HEK293T (cell line): ENCODE measurements around the gene KRTCAP3.
"Not testable (repeated sequence)": the region's sequence is repeated elsewhere in the genome, so short reads cannot be mapped to it uniquely, and the experiment has no call there.

Experiments used
- CTCF ChIA-PET: fragments of 350-600 bp; formaldehyde crosslinking; extraction: SDS; loops from one replicate; lab custom pipeline; 2021; ENCODE audit warnings: antibody characterized with exemption, inconsistent platforms; lab: Yijun Ruan, JAX
- POLR2A ChIA-PET: fragments of 350-600 bp; formaldehyde crosslinking; extraction: SDS; loops from one replicate; lab custom pipeline; 2020; ENCODE audit warnings: antibody characterized with exemption, inconsistent platforms; lab: Yijun Ruan, JAX
- DNase-seq: peaks from one replicate; pipeline ENCODE4 v3.0.0; 2012; ENCODE audit warnings: mixed read lengths; ENCODE audit errors: extremely low spot score
- ARNT ChIP-seq: fragments of 450-650 bp; IDR thresholded peaks from 2 replicates; pipeline ENCODE4 v1.6.1; 2017; ENCODE audit warnings: mild to moderate bottlenecking
- BHLHE40 ChIP-seq: fragments of 450-650 bp; IDR thresholded peaks from 2 replicates; pipeline ENCODE4 v1.6.1; 2016; ENCODE audit warnings: mild to moderate bottlenecking, moderate library complexity, borderline replicate concordance
- CTBP1 ChIP-seq: fragments of 450-650 bp; IDR thresholded peaks from 2 replicates; pipeline ENCODE4 v1.6.1; 2016; ENCODE audit warnings: borderline replicate concordance
- ELF4 ChIP-seq: fragments of 450-650 bp; IDR thresholded peaks from 2 replicates; pipeline ENCODE4 v1.6.1; 2017; ENCODE audit warnings: antibody characterized with exemption
- FOXA1 ChIP-seq: fragments of 450-650 bp; IDR thresholded peaks from 2 replicates; pipeline ENCODE4 v1.6.1; 2016; ENCODE audit warnings: mild to moderate bottlenecking
- FOXK2 ChIP-seq: fragments of 450-650 bp; IDR thresholded peaks from 2 replicates; pipeline ENCODE4 v1.6.1; 2016; ENCODE audit warnings: mild to moderate bottlenecking
- FOXM1 ChIP-seq: fragments of 450-650 bp; IDR thresholded peaks from 2 replicates; pipeline ENCODE4 v1.6.1; 2017; ENCODE audit warnings: mild to moderate bottlenecking, borderline replicate concordance
- HDGF ChIP-seq: fragments of 450-650 bp; IDR thresholded peaks from 2 replicates; pipeline ENCODE4 v1.6.1; 2017; ENCODE audit warnings: antibody characterized with exemption, borderline replicate concordance
- L3MBTL2 ChIP-seq: fragments of 450-650 bp; conservative IDR thresholded peaks from 2 replicates; pipeline ENCODE4 v1.6.1; 2016; ENCODE audit warnings: mild to moderate bottlenecking
- LEF1 ChIP-seq: fragments of 450-650 bp; IDR thresholded peaks from 2 replicates; pipeline ENCODE4 v1.6.1; 2017; ENCODE audit warnings: mild to moderate bottlenecking, borderline replicate concordance
- NFRKB ChIP-seq: fragments of 450-650 bp; IDR thresholded peaks from 2 replicates; pipeline ENCODE4 v1.6.1; 2016; ENCODE audit warnings: mild to moderate bottlenecking, moderate library complexity
- SP1 ChIP-seq: fragments of 450-650 bp; IDR thresholded peaks from 2 replicates; pipeline ENCODE4 v1.6.1; 2017
- SUZ12 ChIP-seq: fragments of 450-650 bp; IDR thresholded peaks from 2 replicates; pipeline ENCODE4 v1.6.1; 2016; ENCODE audit warnings: mild to moderate bottlenecking
- TARDBP ChIP-seq: fragments of 450-650 bp; IDR thresholded peaks from 2 replicates; pipeline ENCODE4 v1.6.1; 2016
- ZNF384 ChIP-seq: fragments of 450-650 bp; IDR thresholded peaks from 2 replicates; pipeline ENCODE4 v1.6.1; 2016
- TF ChIP-seq, protein P1 (sequence below): fragments of 450-650 bp; IDR thresholded peaks from 2 replicates; pipeline ENCODE4 v1.6.1; 2016

The KRTCAP3 gene

GRCh38 chr2:27422958-27423357, 19.2 kb upstream of the KRTCAP3 start:
- ChIA-PET CTCF (no interaction called here), POLR2A (no interaction called here)
- no peak for DNase-seq
- TF ChIP-seq HDGF (no peak), BHLHE40 (no peak), ZNF384 (no peak), NFRKB (no peak), L3MBTL2 (no peak), FOXM1 (no peak), FOXK2 (no peak), TARDBP (no peak)
- TF ChIP-seq, protein P1, sequence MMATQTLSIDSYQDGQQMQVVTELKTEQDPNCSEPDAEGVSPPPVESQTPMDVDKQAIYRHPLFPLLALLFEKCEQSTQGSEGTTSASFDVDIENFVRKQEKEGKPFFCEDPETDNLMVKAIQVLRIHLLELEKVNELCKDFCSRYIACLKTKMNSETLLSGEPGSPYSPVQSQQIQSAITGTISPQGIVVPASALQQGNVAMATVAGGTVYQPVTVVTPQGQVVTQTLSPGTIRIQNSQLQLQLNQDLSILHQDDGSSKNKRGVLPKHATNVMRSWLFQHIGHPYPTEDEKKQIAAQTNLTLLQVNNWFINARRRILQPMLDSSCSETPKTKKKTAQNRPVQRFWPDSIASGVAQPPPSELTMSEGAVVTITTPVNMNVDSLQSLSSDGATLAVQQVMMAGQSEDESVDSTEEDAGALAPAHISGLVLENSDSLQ, result no peak

DNA sequence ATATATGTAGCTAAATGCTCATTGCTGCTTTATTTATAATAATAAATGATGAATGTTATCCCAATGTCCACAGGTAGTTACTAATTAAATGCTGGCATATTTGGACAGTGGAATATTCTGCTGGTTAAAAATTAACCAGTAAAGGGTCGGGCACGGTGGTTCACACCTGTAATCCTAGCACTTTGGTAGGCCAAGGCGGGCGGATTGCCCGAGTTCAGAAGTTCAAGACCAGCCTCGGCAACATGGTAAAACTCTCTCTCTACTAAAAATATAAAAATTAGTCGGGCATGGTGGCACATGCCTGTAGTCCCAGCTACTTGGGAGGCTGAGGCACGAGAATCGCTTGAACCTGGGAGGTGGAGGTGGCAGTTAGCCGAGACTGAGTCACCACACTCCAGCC, 17.1 kb upstream of the KRTCAP3 start:
- CTCF ChIA-PET, DNase-seq: not testable (repeated sequence)
- POLR2A ChIA-PET, result interaction anchor here (1.8 kb wide), 1 partner anchor 15 kb away, joined by 17 read pairs; the partner anchor contains the start of gene PPM1G

DNA sequence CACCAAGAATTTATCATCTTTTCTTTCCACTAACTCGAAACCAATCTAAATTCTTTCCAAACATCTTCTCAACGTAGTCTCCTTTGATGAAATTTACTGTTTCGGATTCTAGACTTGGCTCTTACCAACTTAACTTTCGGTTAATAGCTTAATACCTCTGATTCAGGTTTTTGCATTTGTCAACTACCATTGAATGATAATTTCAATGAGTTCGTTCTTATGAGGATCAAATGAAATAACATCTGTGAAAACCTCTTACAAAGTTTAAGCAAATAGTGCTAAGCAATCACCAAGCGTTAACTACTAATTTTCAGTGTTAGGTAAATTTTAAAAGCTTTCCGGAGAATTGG, 14.3 kb upstream of the KRTCAP3 start:
- ChIA-PET POLR2A (interaction anchor here (0.7 to 8.4 kb wide), 8 partner anchors 9 to 65 kb away, joined by 3 to 135 read pairs (median 4); partner anchors contain the start of genes EIF2B4, PPM1G and ZNF513), CTCF (interaction anchor here (3.4 kb wide), 1 partner anchor 18 kb away, joined by 12 read pairs; the partner anchor contains the start of gene PPM1G)
- 0 out of 2 replicates have a peak, but pooled peaks have one; percentile 2 for TF ChIP-seq L3MBTL2
- TF ChIP-seq LEF1, result no peak
- no peak for DNase-seq

- ChIA-PET POLR2A (interaction anchor here (0.7 to 8.4 kb wide), 13 partner anchors 9 to 71 kb away, joined by 3 to 135 read pairs (median 3); partner anchors contain the start of genes EIF2B4, GTF3C2, PPM1G and ZNF513), CTCF (interaction anchor here (0.5 to 3.4 kb wide), 3 partner anchors 17 to 36 kb away, joined by 3 to 12 read pairs (median 4); partner anchors contain the start of gene PPM1G)
- TF ChIP-seq FOXA1 (no peak), FOXM1 (peak; percentile 93; the same call in 1 of the 2 replicates), SP1 (no peak), L3MBTL2 (no peak), HDGF (0 out of 2 replicates have a peak, but pooled peaks have one; percentile 40)
- DNase-seq, result peak; percentile 93
These were observed 13.8 kb upstream of the KRTCAP3 start, which contains the start of gene NRBP1 for GRCh38 chr2:27428213-27428977. NRBP1 (plus strand) TSS chr2:27428631; CDS start chr2:27433274, 4,643 bp downstream.

DNA sequence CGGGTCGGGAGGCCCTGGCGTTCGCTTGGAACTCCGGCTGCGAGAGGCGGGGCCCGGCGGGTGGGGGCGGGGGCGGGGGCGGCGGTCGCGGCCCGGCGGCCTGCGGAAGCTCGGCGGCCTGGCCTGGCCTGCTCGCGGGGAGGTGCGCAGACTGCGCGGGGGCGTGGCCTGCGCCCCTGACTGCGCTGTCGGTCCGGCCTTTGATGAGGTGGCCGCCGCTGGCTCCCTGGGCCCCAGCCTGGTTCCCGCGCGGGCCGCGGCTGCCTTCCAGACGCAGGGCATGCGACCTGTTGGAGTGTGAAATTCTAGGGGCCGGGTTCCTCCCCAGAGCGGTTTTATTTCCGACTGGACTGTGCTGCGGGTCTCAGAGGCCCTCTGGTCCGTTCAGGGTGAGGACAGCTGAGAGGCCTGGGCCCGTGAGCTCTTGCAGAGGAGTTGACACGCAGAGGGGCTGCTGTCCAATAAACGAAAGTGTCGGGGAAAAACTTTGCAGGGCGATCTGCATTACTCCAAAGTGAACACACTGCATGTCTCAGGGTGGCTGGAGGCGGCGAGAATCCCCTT, 13.1 kb upstream of the KRTCAP3 start:
- ChIA-PET CTCF (interaction anchor here (0.9 to 3.4 kb wide), 4 partner anchors 10 to 20 kb away, joined by 3 to 12 read pairs (median 6); partner anchors contain the start of gene PPM1G), POLR2A (interaction anchor here (0.8 to 8.4 kb wide), 14 partner anchors 9 to 154 kb away, joined by 3 to 135 read pairs (median 3); partner anchors contain the start of genes GTF3C2, PPM1G, ZNF512 and ZNF513)
- DNase-seq, result peak; percentile 90
- no peak for TF ChIP-seq SUZ12
- peak; percentile 49 for TF ChIP-seq L3MBTL2

DNA sequence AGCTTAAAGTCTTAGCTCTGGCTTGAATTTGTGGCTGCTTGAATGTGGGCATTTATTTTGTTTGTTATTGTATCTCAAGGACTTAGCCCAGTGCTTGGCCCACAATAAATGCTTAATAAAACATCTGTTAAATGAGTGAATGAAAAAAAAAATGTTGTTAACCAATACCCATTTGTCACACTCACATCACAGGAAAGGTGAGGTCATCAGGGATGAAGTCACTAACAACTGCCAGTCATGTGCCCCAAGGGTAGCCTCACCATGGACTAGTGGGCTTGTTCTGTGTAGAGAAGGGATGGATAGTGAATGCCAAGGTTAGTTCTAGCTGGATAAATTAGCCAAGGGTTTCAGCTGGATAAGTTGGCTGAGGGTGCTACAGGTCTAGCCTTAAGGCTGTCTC, 10.8 kb upstream of the KRTCAP3 start:
- TF ChIP-seq, protein P1, result peak; percentile 65; the same call in 1 of the 2 replicates
- TF ChIP-seq ELF4, result no peak
- TF ChIP-seq SUZ12, result no peak
- CTCF ChIA-PET, result interaction anchor here (2.1 kb wide), 1 partner anchor 8 kb away, joined by 9 read pairs; no protein-coding TSS in a partner anchor
- POLR2A ChIA-PET, result interaction anchor here (2.1 to 8.4 kb wide), 2 partner anchors 22 to 151 kb away, joined by 5 to 135 read pairs; partner anchors contain the start of genes PPM1G and ZNF512
- no peak for DNase-seq

DNA sequence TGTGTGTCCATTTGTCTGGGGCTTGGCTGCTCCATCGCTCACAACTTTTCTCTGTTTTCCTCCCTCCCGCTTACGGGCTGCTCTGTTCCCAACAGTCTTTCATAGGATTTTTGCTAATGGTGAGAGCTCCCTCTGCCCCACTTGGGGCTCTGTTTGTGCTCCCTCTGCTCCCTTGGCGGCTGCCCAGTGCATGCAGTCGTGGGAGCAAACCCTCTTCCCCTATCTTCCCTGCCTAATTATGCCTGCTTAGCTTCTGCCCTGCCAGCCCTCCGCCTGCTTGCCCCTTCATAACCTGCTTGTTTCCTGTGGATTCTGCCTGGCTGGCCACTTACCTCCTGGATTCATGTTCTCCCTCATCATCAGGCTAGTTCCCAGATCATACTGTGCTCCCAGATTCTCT, 6.6 kb upstream of the KRTCAP3 start:
- no peak for DNase-seq
- ChIA-PET CTCF (no interaction called here), POLR2A (interaction anchor here (0.6 to 1.3 kb wide), 2 partner anchors 14 to 26 kb away, joined by 3 to 4 read pairs; partner anchors contain the start of gene PPM1G)
- TF ChIP-seq LEF1 (no peak), SUZ12 (no peak), ARNT (no peak), BHLHE40 (no peak), FOXA1 (no peak), TARDBP (no peak), FOXM1 (no peak), HDGF (no peak), NFRKB (no peak), ZNF384 (no peak), L3MBTL2 (no peak), FOXK2 (no peak), ELF4 (no peak), SP1 (no peak), CTBP1 (no peak)
- TF ChIP-seq, protein P1, result no peak
